Measurements from ENCODE around the gene ASCL2.

DNA sequence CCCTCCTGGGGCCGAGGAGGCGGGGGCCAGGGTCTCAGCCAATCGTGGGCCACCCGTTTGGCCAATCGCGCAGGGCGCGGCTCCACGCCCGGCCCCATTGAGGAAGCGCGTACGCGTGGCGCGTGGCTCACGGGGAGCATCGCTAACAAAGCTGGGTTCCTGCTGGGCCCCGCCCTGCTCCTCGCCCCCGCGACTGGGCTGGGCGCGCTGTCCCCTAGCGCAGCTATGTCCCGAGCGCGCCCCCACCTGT is 614 bp upstream of the ASCL2 start:
- TF ChIP-seq CTCF (IDR thresholded peaks at IDR 0.05; ENCODE audit: low read depth, low read length, poor library complexity, severe bottlenecking) (no peak), EZH2phosphoT487 (IDR thresholded peaks at IDR 0.05; ENCODE audit: borderline replicate concordance, low read length) (no peak)
